PC-3 (cell line): ENCODE data around the gene KLHL6.

Experiments
- EZH2 ChIP-seq: fragments of 300-600 bp; sonication (generic); IDR thresholded peaks from one replicate; pipeline ENCODE4 v1.6.1; 2017; ENCODE audit warnings: antibody characterized with exemption, mild to moderate bottlenecking, low read length; ENCODE audit not compliant: unreplicated experiment
- EZH2phosphoT487 ChIP-seq: fragments of 300-600 bp; sonication (generic); IDR thresholded peaks from 2 replicates; pipeline ENCODE4 v1.6.1; 2018; ENCODE audit warnings: mild to moderate bottlenecking, antibody characterized with exemption, low read length, borderline replicate concordance
- TF ChIP-seq, protein P1 (sequence below): fragments of 300-600 bp; sonication (generic); conservative IDR thresholded peaks from 2 replicates; pipeline ENCODE4 v1.5.1; 2017; ENCODE audit warnings: antibody characterized with exemption, low read depth, mild to moderate bottlenecking, low read length

DNA sequence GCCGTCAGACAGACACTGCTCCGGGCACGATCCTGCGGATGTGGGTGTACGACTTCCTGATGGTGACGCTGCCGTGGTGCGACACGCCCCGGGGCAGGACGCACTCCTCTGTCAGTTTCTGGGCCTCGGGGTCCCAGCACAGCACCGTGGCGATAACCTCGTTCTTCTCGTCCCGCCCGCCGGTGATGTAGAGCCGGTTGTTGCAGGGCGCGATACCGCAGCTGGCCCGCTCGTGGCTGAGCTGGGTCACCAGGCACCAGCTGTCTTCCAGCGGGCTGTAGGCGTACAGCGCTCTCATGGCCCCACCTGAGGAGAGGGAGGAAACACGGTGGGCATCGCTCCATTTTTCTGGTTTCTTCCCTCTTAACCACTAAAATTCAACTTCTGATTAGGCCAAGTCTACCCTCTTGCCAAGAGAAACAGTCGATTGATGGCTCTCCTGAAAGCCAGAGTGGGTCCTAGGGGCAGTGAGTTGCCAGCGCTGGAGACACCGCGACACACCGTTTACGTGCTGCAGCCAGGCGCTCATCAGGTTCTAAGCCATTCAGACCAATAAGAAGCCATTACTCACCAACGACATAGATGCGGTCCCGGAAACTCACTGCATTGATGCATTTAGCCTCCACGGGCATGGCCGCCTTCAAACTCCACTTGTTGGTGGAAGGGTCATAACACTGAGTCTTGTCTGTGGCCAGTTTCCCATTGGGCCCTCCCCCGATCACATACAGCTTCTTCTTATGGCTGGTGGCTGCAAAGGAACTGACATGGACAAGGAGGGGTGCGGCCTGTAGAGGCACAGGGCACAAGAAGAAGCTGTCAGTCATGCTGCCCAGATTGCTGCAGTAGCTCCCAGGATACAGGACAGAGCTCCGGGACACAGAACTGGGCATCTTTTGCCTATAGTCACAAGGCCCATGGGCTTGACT is 63.3 kb downstream of the KLHL6 start:
- TF ChIP-seq, protein P1, sequence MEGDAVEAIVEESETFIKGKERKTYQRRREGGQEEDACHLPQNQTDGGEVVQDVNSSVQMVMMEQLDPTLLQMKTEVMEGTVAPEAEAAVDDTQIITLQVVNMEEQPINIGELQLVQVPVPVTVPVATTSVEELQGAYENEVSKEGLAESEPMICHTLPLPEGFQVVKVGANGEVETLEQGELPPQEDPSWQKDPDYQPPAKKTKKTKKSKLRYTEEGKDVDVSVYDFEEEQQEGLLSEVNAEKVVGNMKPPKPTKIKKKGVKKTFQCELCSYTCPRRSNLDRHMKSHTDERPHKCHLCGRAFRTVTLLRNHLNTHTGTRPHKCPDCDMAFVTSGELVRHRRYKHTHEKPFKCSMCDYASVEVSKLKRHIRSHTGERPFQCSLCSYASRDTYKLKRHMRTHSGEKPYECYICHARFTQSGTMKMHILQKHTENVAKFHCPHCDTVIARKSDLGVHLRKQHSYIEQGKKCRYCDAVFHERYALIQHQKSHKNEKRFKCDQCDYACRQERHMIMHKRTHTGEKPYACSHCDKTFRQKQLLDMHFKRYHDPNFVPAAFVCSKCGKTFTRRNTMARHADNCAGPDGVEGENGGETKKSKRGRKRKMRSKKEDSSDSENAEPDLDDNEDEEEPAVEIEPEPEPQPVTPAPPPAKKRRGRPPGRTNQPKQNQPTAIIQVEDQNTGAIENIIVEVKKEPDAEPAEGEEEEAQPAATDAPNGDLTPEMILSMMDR, result no peak
- no peak for TF ChIP-seq EZH2
- TF ChIP-seq EZH2phosphoT487, result no peak
